Vagina (tissue), 2 donors: ENCODE measurements around the gene SELENOM. TPM values are rescaled to one million over a fixed set of nuclear protein-coding genes. Genes with fewer than 3 reads are reported as not detected.
"Not testable (repeated sequence)": the region's sequence is repeated elsewhere in the genome, so short reads cannot be mapped to it uniquely, and the experiment has no call there.

Experiments
- DNase-seq, 2 donors: peaks; one replicate each; pipeline ENCODE4 v3.0.0-alpha.2; 2017; ENCODE audit errors: extremely low spot score in 2 of 2
- H3K27ac ChIP-seq: fragments of 200-600 bp; sonication (generic); one replicate; pipeline ENCODE4 v1.5.1; 2019
- H3K27me3 ChIP-seq: fragments of 200-600 bp; sonication (generic); one replicate; pipeline ENCODE4 v1.5.1; 2019
- H3K36me3 ChIP-seq, 2 donors: fragments of 200-600 bp; sonication (generic); one replicate each; pipeline ENCODE4 v1.5.1; 2017 to 2019
- H3K4me1 ChIP-seq: fragments of 200-600 bp; sonication (generic); one replicate; pipeline ENCODE4 v1.5.1; 2019
- H3K4me3 ChIP-seq, 2 donors: fragments of 200-600 bp; sonication (generic); 1 replicate in 1 of 2; 2 replicates in 1 of 2; pipeline ENCODE4 v1.5.1; 2016 to 2019
- H3K9me3 ChIP-seq: fragments of 200-600 bp; sonication (generic); one replicate; pipeline ENCODE4 v1.5.1; 2019
- POLR2A ChIP-seq, 2 donors: fragments of 450-650 bp; IDR thresholded peaks; one replicate each; pipeline ENCODE4 v1.6.1; 2017; ENCODE audit warnings: antibody characterized with exemption in 2 of 2, mild to moderate bottlenecking in 2 of 2, moderate library complexity in 2 of 2
- POLR2AphosphoS5 ChIP-seq, 2 donors: sonication (generic); formaldehyde crosslinking; IDR thresholded peaks; one replicate each; pipeline ENCODE4 v1.9.0; 2017; ENCODE audit warnings: antibody characterized with exemption in 2 of 2, mild to moderate bottlenecking in 2 of 2, low read depth in 1 of 2; ENCODE audit not compliant: insufficient read depth in 1 of 2
- intact Hi-C: fragments of 100-400 bp; cut with DNase I; formaldehyde crosslinking; loops from one replicate; pipeline ENCODE4 v1.15.1; 2023
- total RNA-seq: library from RNA; depleted of rRNA; stranded (reverse); fragments of >200 nt; gene quantifications from one replicate; pipeline ENCODE4 v1.2.3, GENCODE V29; 2016
- TF ChIP-seq, protein P1 (sequence below), 3 experiments: fragments of 450-650 bp in 2 of 3; fragments of 200-600 bp in 1 of 3; sonication (generic) in 1 of 3; IDR thresholded peaks; one replicate each; pipeline ENCODE4 v1.5.1; 2017 to 2019; ENCODE audit warnings: antibody characterized with exemption in 3 of 3, mild to moderate bottlenecking in 2 of 3, moderate library complexity in 2 of 3

SELENOM gene
- total RNA-seq, 1 donor from 2014 or later, result 941 TPM

DNA sequence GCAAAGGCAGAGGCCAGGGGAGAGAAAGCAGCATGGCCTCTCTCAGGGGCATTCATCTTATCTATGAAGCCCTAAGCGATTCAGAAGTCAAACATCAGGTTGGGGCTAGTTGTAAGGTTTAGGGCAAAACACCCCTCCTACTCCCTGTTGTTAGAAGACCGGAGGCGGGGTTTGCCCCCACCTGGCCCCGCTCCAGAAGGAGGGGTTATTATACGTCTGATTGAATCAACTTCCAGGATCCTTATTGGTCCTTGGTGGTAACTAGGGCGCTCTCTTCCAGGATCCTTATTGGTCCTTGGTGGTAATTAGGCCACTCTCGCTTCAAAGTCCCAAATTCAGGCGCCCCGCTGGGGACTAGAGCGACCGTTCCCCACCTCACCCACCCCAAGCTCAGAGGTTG, 38.4 kb downstream of the SELENOM start:
- Histone ChIP-seq H3K36me3 (no peaks in the 10 kb centered on the region), H3K4me3 (no peak overlapping the region), H3K27me3 (no peaks in the 10 kb centered on the region), H3K4me1 (no peaks in the 10 kb centered on the region), H3K27ac (no peak overlapping the region), H3K9me3 (no peaks in the 10 kb centered on the region)
- no peak for DNase-seq
- TF ChIP-seq POLR2A (IDR thresholded peaks at IDR 0.05) (no peak), POLR2AphosphoS5 (IDR thresholded peaks at IDR 0.05; ENCODE audit: insufficient read depth in 1 of 2, low read depth in 1 of 2) (no peak)
- TF ChIP-seq, protein P1, sequence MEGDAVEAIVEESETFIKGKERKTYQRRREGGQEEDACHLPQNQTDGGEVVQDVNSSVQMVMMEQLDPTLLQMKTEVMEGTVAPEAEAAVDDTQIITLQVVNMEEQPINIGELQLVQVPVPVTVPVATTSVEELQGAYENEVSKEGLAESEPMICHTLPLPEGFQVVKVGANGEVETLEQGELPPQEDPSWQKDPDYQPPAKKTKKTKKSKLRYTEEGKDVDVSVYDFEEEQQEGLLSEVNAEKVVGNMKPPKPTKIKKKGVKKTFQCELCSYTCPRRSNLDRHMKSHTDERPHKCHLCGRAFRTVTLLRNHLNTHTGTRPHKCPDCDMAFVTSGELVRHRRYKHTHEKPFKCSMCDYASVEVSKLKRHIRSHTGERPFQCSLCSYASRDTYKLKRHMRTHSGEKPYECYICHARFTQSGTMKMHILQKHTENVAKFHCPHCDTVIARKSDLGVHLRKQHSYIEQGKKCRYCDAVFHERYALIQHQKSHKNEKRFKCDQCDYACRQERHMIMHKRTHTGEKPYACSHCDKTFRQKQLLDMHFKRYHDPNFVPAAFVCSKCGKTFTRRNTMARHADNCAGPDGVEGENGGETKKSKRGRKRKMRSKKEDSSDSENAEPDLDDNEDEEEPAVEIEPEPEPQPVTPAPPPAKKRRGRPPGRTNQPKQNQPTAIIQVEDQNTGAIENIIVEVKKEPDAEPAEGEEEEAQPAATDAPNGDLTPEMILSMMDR (IDR thresholded peaks at IDR 0.05), result no peak
- intact Hi-C loops, result no loop called here

DNA sequence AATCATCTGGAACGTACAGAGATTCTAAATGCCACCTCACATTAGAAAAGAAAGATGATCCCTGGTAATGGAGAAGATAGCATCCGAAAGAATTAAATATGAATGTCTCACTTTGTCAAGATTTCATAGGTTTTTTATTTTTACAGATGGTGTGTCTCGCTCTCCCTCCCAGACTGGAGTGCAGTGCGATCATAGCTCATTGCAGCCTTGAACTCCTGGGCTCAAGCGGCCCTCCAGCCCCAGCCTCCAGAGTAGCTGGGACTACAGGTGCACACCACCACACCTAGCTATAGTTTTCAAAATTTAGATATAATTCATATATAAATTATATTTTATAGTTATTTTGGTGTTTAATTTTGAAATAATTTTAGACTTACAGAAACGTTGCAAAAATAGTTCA, 43.0 kb downstream of the SELENOM start:
- no peaks in the 10 kb centered on the region for H3K9me3 ChIP-seq
- H3K36me3 ChIP-seq, result no peaks in the 10 kb centered on the region
- H3K27me3 ChIP-seq, result no peaks in the 10 kb centered on the region
- DNase-seq, result no peak
- TF ChIP-seq POLR2A (IDR thresholded peaks at IDR 0.05), result no peak
- TF ChIP-seq, protein P1 (IDR thresholded peaks at IDR 0.05), result no peak
- TF ChIP-seq POLR2AphosphoS5 (IDR thresholded peaks at IDR 0.05; ENCODE audit: insufficient read depth in 1 of 2, low read depth in 1 of 2), result no peak
- intact Hi-C loops, result no loop called here
- H3K27ac ChIP-seq, result no peak overlapping the region
- peaks cover 12% of the 10 kb centered on the region for H3K4me1 ChIP-seq
- no peak overlapping the region for H3K4me3 ChIP-seq

DNA sequence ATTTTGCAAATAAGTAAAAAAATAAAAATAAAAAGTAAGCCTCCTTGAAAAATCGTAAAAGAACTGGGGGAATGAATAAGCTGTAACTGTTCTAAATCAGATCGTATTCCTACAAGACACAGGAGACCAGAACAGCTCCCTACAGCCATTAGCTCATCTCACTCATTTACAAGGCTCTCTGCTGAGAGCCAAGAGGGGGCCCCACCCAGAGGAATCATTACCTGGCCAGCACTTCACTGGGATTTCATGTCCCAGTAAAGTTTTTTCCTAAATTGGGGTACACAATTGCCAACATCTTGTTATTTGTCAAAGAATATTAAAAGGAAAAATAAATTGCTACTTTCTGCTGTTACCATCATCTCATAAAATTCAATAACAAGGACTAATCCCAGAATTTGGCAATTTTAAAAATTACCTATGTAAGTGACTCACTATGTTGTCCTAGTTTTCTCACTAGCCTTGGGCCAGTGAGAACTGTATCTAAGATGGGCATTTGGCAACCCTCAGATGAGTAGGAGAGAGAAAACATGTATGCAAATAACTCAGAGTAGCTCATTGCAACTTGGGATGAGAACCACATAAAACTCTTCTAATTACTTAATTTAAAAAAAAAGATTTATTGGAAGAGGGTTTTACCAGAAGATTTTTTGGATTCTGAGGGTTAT, 44.7 kb downstream of the SELENOM start:
- TF ChIP-seq POLR2A (IDR thresholded peaks at IDR 0.05) (no peak), POLR2AphosphoS5 (IDR thresholded peaks at IDR 0.05; ENCODE audit: insufficient read depth in 1 of 2, low read depth in 1 of 2) (peak in 1 of 2 donors; percentile 23)
- TF ChIP-seq, protein P1 (IDR thresholded peaks at IDR 0.05), result no peak
- Histone ChIP-seq H3K27me3 (no peaks in the 10 kb centered on the region), H3K36me3 (no peaks in the 10 kb centered on the region), H3K4me3 (no peak overlapping the region), H3K27ac (peak overlapping the region; percentile 52), H3K4me1 (peaks cover 12% of the 10 kb centered on the region), H3K9me3 (no peaks in the 10 kb centered on the region)
- no peak for DNase-seq
- intact Hi-C loops, result no loop called here

DNA sequence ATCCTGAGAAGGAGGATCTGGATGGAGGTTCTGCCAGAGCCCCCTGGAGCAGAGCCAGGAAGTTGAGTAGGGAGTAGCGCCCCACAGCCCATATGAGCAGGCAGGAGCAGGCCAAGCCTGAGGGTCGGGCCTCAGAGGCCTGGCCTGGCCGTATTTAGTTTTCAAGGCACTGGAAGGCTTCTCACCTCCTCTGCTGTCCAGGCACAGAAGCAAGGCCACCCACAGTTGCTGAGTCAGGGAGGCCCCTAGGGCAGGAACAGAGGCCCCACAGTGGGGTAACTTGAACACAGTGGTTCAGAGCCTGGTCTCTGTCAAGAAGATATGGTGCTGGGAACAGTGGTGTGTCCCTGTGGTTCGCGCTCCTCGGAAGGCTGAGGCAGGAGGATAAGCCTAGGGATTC, 47.7 kb downstream of the SELENOM start:
- H3K4me3 ChIP-seq, DNase-seq, intact Hi-C loops, H3K27me3 ChIP-seq, H3K36me3 ChIP-seq, H3K9me3 ChIP-seq: not testable (repeated sequence)
- peak overlapping the region; percentile 6 for H3K27ac ChIP-seq
- H3K4me1 ChIP-seq, result peaks cover 36% of the 10 kb centered on the region

DNA sequence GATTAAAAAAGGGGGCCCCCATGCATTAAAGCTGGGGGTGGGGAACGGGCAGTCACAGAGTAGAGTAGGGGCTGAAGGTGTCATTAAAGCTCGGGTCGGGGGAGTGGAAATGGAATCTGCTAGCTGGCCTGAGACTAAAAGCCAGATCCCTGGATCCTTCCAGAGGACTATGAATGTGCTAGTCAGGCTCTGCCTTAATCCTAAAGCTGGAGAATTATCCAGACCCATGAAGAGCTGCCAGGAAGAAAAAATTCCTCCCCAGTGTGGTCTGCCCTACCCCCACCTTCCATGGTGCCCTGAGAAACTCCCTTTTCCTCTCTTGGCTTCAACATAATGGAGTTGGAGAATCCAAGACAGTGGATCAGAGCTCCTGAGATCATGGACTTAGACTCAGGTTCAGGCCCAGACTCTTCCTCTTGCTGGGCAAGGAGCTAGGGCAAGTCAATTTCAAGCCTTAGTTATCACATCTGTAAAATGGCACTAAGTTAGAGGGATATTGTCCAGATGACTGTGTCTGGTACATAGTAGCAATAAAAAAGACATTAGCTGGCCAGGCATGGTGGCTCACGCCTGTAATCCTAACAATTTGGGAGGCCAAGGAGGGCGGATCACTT, 50.3 kb downstream of the SELENOM start:
- intact Hi-C loops, result no loop called here
- no peak for DNase-seq
- peaks cover 41% of the 10 kb centered on the region for H3K4me1 ChIP-seq
- no peaks in the 10 kb centered on the region for H3K9me3 ChIP-seq
- no peaks in the 10 kb centered on the region for H3K27me3 ChIP-seq
- H3K27ac ChIP-seq, result peak overlapping the region; percentile 86
- H3K4me3 ChIP-seq, result no peak overlapping the region
- H3K36me3 ChIP-seq, result no peaks in the 10 kb centered on the region
- TF ChIP-seq POLR2A (IDR thresholded peaks at IDR 0.05) (no peak), POLR2AphosphoS5 (IDR thresholded peaks at IDR 0.05; ENCODE audit: insufficient read depth in 1 of 2, low read depth in 1 of 2) (no peak)

DNA sequence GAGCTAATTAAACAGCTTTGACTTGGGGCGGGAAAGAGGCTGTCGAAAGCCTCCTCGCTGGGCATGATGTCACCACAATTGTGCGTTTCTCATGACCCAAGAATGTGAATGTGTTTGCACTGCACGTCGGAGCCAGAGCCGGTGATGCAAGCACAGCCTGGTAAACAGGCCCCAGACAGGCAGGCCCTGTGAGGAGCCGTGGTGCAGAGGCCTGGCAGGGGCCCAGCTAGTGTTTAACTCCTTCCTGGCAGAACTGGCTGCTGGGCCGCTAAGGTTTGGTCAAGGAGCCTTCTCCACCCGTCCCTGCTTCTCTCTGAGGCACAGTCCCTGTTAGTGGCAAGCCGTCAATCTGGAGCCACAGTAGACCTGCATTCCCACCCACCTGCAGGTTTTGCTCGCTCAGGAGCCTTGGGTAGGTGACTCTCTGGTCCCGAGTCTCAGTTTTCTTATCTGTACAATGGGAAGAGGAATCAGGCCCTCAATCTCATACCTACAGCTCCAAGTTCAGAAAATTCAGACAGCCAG, 51.7 kb downstream of the SELENOM start:
- H3K4me1 ChIP-seq, result peaks cover 36% of the 10 kb centered on the region

More for the DNA sequence above, 51.7 kb downstream of the SELENOM start:
- peak in 1 of 2 donors; percentile 98 for DNase-seq
- intact Hi-C loops, result no loop called here
- Histone ChIP-seq H3K36me3 (no peaks in the 10 kb centered on the region), H3K27ac (peak overlapping the region; percentile 86), H3K4me3 (no peak overlapping the region), H3K27me3 (no peaks in the 10 kb centered on the region), H3K9me3 (no peaks in the 10 kb centered on the region)
- TF ChIP-seq, protein P1 (IDR thresholded peaks at IDR 0.05), result no peak
- no peak for TF ChIP-seq POLR2A (IDR thresholded peaks at IDR 0.05)
- TF ChIP-seq POLR2AphosphoS5 (IDR thresholded peaks at IDR 0.05; ENCODE audit: insufficient read depth in 1 of 2, low read depth in 1 of 2), result peak; percentile 94
